Measurements from ENCODE around the gene CLEC16A.

DNA sequence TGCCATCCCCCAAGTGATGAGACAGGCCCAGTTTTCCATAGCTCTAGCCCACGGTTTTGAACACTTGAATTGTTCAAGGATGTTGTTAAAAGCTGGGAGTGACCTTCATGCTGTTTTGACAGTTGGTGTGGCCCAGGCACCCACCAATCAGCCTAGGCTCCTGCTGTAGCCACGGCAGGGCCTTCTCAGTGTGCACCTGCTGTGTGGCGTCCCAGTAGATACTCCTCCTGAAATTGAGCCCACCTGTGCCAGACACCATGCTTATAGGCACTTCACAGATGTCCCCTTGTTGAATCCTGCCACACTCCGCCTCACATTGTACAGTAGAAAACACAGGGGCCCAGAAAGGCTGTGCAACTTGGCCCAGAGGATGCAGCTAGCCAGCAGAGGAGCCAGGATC is 225.3 kb downstream of the CLEC16A start:
- TF ChIP-seq POLR2A (IDR thresholded peaks at IDR 0.05; ENCODE audit: low read length) (no peak), GATA1 (IDR thresholded peaks at IDR 0.05; ENCODE audit: low read depth, low read length) (no peak)
